Stimulated activated CD8-positive, alpha-beta memory T cell treated with anti-CD3 and anti-CD28 coated beads, Interleukin-12 subunit alpha, Interleukin-12 subunit beta, amount 100 ng/mL, for 24 hours (primary cell): ENCODE data around the gene AFAP1.

Experiments used
- DNase-seq: peaks from one replicate; pipeline ENCODE4 v3.0.0-alpha.2; 2020; ENCODE audit errors: extremely low read depth

The AFAP1 gene

DNA sequence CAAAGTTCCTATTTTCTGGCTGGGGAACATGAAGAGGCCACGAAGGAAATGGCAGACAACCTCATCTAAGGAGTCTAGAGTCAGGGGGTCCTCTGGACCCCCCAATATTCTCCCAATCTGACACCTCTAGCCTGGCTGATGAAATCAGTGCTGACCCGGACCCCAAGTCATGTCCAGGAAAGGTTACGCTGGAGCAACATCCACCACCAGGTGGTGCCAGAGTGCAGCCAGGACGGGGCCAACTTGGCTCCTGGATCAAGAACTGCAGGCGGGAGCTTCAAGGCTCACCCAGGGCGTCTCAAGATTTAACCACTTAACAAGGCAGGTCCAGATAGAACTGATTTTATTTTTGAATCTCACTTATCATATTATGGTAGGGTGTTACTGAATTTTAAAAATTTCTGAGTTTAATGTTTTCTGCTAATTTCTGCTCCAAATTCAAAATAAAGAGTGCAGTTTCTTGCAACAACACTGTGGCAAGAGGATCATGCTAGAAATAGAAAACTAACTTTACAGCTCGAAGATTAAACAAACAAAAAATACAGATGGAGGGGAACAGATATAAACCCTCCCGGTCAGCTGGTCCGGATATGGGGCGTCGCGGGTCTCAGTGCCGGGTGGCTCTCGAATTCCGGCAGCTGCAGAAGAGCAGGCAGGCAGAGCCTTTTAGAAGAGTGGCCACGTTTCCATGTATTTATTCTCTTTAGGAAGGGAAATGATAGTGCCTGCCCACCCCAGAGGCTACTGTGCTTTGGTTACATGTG is 135.5 kb downstream of the AFAP1 start:
- DNase-seq: peak; percentile 55

DNA sequence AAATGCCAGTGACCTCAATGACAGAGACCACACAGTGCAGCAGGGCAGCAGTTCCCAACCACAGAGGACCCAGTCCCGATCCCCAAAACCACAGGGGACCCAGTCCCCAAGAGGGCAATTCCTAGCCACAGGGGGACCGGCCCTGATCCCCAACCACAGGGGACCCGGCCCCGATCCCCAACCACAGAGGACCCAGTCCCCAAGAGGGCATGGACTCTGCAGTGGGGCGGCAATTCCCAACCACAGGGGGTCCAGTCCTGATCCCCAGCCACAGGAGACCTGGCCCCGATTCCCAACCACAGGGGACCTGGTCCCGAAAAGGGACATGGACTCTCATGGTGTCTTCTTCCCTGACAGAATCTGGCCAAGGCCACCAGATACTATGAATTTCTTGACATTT is 136.3 kb downstream of the AFAP1 start:
- no peak for DNase-seq

DNA sequence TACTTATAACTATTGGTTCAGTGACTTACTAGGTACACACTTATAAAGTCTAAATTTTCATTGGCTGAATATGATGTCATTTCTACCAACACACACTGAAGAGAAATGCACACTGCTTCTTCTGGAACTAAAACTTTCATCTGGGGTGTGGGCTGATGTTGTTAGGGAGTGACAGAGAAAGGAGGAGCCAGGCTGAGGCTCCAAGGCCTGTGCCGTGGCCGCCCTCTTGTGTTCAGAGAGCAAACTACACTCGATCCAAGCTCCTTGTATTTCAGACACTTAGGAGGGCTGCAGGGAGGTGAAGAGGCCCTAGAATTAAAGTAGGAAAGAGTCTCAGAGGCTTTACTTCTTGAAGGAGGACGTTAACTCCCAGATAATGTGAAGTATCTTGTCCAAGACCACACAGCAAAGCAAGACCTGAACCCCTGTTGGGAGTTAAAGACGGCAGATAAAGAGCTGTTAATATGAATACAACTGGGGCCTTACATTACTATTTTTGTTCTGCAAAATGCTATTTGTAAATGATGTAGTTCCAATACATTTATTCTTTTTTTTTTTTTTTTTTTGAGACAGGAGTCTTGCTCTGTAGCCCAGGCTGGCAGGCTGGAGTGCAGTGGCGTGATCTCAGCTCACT is 137.5 kb downstream of the AFAP1 start:
- peak; percentile 45 for DNase-seq

DNA sequence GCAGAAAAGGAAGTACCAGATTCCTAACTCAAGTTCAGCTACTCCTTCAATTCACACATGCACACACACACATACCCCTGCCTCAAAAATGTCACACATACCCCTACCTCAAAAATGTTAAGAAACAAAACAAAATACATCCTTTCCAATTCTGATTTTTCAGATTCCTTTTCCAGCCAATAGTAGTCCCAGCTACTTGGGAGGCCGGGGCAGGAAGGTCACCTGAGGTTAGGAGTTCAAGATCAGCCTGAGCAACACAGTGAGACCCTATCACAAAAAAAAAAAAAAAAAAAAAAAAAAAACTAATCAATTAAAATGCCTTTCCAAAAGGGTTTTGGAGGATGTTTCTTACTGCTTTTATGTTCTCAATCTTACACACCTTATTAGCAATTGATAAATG is 138.0 kb downstream of the AFAP1 start:
- DNase-seq: no peak

DNA sequence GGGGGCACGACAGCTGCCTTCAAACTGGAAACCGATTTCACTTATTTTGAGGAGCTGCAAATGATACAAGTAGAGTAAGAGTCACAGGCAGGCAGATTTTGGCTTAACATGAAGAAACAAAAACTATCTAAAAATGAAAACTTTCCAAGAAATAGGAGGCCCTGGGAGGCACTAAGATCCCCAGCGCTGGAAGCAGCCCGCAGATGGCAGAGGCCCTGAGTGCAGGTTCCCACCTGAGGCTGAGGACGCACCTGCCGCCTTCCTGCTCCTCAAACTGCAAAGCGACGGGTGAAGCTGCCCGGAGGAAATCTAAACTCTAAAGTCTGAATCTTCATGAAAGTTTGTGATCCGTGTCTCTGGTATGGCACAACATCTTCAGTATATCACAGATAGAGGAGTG is 138.7 kb downstream of the AFAP1 start:
- DNase-seq: no peak

GRCh38 chr4:7800410-7800809 is 139.3 kb downstream of the AFAP1 start:
- DNase-seq: no peak

DNA sequence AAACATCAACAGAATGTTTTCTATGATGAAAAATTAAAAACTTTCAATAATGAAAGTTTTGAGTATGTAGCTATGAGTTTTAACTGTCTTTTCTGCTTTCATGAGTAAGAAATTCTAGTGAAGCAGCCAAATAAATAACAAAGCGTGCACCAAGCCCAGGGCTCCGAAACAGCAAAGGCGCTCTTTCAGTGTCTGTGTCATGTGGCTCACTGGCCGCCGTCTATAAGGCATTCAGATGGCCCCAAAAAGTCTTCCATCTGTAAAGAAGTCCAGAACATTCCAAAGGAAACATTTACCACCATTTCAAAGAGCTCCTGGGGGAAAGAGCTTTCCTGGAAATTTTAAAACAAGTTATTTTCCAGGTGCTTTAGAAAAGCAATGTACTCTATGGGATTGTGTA is 139.9 kb downstream of the AFAP1 start:
- DNase-seq: no peak

GRCh38 chr4:7799306-7799705 is 140.4 kb downstream of the AFAP1 start:
- no peak for DNase-seq

- no peak for DNase-seq
Measured at GRCh38 chr4:7798178-7798995, 141.3 kb downstream of the AFAP1 start.

DNA sequence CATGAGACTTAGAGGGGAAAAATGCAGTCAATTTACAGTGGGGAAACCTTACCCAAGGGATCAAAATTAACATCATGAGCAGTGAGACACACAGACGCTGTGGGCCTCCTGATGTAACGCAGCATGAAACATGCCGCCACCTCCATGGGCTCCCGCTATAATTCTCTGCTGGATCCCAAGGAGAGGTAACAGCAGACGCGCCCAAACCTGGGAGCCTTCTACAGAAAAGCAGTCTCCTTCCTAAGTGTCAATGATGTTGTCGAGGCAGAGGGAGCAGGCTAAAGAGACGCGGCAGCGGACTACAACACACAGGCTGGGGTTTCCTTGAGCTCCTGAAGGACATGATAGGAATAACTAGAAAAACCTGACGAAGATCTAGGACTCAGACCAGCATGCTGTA is 142.3 kb downstream of the AFAP1 start:
- no peak for DNase-seq

DNA sequence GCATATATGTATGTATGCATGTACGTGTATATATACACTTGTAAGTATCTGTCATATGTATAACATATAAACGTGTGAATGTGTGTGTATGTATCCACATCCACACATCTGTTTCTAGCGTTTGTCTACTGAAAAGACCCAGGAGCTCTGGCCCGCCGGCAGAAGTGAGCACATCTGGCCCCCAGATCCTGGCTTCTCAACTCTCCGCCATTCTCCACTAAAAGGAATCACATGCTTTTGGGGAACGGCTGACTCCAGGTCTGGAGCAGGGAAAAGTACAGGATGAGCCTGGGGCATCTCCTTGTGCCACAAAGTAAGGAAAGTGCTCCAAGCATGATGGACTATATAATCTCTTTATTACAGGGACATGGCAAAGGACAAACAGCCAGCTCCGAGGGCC is 143.7 kb downstream of the AFAP1 start:
- no peak for DNase-seq

- no peak for DNase-seq
Measured at GRCh38 chr4:7793186-7793585, 146.5 kb downstream of the AFAP1 start.

- no peak for DNase-seq
Measured at GRCh38 chr4:7792616-7793015, 147.0 kb downstream of the AFAP1 start.

- DNase-seq: no peak
Measured at GRCh38 chr4:7790999-7791398, 148.7 kb downstream of the AFAP1 start.

DNA sequence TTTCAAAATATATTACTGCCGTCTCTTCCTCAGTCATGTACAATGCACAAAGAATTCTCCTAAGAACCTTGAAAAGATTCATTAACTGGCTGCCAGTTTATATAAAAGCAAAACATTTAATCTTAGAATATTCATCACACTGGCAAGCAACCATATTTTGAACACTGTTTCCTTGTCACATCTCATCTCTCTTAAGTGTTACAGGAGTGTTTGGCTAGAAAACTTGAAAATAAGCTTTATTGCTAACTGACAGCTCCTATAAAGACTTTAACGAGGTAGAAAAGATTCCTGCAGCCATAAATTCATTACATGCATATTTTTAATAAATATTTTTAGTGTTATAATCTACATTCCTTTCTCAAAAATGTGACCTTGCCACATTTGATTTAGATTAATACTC is 149.6 kb downstream of the AFAP1 start:
- DNase-seq: no peak

DNA sequence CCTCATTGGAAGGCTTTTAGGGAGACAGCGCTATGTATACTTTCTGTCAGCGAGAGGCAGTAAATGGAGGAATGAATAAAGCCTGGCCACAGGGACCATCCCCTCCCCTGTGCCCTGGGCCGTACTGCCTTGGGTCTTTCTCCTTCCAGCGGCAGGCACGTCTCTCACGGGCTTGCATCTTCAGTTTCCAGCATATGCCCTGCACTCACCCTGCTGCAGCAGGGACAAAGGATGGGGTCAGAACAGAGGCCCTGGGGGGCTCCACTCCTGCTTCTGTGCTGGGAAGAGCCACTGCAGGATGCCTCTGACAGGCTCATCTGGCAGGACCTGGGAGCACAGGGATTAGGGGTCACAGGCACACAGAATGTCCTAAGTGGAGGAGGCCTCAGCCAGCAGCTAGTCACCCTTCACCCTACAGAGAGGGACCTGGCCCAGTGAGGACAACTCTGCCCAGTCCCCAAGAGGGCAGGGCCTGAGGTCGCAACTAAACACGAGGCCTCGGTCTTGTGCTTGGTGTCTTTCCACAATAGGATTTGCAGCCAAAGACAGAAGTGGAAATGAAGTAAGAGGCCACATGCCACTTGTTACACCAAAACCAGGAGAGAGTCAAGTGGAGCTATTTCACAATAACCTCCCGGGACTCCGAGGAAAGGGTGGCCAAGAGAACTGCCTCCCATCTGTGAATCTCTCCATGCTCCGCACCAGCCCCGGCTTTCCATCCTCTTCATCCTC is 150.8 kb downstream of the AFAP1 start:
- DNase-seq: no peak

DNA sequence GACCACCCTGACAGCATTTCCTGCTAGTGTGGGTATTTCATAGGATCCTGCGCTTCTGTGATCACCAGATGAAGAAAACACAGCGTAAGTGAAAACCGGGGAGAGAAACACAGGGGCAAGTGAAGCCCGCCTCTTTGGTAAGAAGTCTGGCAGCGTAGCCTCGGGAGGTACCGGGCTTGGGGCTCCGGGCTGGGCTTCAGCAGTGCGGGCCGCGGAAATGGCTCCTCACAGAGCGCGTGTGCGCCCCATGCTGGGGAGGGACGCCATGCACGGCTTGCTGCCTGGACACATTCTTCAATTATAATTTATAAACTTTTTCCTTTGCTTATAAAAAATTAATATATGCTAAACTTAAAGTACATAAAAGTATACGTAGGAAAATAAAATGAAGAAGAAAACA is 151.5 kb downstream of the AFAP1 start:
- DNase-seq: no peak

- no peak for DNase-seq
Measured at GRCh38 chr4:7787681-7788141, 151.9 kb downstream of the AFAP1 start.

- no peak for DNase-seq
Measured at GRCh38 chr4:7787067-7787466, 152.6 kb downstream of the AFAP1 start.

DNA sequence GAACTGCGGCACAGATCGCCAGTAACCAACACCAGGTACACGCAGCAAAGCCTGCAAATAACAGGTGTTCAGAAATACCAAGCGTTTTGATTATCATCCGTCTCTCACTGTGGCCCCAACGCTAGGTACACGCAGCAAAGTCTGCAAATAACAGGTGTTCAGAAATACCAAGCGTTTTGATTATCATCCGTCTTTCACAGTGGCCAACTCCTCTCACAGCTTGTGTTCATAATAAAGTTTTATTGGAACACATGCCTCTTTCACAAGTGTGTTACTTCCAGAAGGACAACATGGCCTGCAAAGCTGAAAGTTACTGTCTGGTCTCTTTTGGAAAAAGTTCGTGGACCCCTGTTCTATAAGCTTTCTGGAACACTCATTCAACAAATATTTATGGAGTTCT is 153.1 kb downstream of the AFAP1 start:
- no peak for DNase-seq

- DNase-seq: no peak
Measured at GRCh38 chr4:7786040-7786439, 153.6 kb downstream of the AFAP1 start.

- DNase-seq: no peak
Measured at GRCh38 chr4:7785017-7785416, 154.6 kb downstream of the AFAP1 start.
